HG03159 (cell line): ENCODE data around the gene OSBPL5.

Experiments
- ATAC-seq: cut with Tn5 transposase; IDR thresholded peaks from one replicate; pipeline ENCODE4 v1.9.1; 2021; ENCODE audit warnings: mild to moderate bottlenecking, moderate library complexity; ENCODE audit not compliant: unreplicated experiment

Gene OSBPL5

DNA sequence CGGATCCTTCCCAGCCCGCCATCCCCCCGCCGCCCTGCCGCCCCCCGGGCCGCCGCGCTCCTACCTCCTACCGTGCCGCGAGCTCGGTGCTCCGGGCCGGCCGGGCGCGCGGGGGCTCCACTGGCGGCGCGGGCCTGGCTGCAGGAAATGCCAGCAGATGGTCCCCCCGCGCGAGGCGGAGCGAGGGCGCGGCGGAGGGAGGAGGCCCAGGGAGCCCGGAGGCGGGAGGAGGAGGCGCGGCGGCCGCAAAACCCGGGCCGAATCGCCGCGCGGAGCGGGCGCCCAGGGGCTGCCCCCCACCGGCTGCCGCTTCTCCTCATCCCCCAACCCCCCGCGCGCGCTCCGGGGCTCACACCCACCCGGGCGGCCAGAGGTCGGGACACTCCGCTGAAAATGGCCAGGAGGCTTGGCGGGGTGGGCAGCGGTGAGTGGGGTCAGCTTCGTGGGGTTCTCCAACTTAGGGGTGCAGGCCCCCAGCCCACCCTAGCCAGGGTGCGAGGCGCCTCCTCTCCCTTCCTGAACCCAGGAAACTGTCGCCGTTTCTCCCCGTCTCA is at the start of gene OSBPL5:
Gene OSBPL5, minus strand, starts transcription at position 159 of the 554 bp plus-strand sequence. CDS start 36,162 bp downstream, outside the sequence.
- ATAC-seq = no peak

GRCh38 chr11:3214420-3214699 is 49.2 kb upstream of the OSBPL5 start:
- ATAC-seq = no peak

DNA sequence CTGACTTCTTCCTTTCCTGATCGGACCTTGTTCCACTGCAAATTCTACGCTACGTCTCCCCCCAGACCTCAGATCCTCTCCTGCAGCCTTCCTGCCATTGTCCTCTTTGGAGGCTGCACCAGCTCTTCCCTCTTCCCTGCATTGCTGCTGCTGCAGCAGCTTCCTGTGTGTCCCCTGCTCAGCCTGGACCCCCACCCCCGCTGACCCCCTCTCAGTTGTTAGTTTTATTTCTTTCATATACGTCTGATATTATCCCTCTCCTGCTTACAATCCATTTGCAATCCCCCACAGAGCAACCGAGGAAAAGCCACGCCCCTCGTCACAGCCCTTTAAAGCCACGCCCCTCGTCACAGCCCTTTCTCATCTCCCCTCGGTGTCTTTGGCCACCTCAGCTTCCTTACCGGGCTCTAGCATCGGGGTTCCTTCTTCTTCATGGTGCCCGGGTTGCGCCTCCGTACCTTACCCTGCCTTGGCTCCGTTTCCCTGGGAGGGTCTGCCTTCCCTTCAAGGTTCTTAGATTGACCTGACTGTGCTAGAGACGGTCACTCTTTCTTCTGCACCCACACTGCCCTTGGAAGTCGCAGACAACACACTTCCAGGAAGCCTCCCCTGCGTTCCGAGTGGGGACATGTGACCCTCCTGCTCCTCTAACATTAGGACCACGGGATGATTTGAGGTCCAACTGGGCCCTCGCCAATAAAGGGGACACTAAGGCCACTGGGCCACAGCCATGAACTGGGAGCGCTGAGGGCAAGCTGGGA is 48.7 kb upstream of the OSBPL5 start:
- no peak for ATAC-seq

GRCh38 chr11:3208272-3208671 is 43.2 kb upstream of the OSBPL5 start:
- ATAC-seq = no peak

- ATAC-seq = no peak
These were observed 42.5 kb upstream of the OSBPL5 start for GRCh38 chr11:3207526-3208189.

DNA sequence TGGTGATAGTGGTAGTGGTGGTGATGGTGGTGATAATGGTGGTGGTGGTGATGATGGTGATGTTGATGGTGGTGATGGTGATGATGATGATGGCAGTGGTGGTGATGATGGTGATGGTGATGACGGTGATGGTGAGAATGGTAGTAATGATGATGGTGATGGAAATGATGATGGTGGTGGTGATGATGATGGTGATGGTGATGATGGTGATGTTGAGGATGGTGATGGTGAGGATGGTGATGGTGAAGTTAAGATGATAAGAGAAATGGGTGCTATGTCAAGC is 41.8 kb upstream of the OSBPL5 start:
- no peak for ATAC-seq

GRCh38 chr11:3206156-3206921 is 41.2 kb upstream of the OSBPL5 start:
- ATAC-seq = no peak

- no peak for ATAC-seq
These were observed 40.4 kb upstream of the OSBPL5 start for GRCh38 chr11:3205261-3206155.

GRCh38 chr11:3204141-3205015 is 39.3 kb upstream of the OSBPL5 start:
- no peak for ATAC-seq

GRCh38 chr11:3203221-3204043 is 38.3 kb upstream of the OSBPL5 start:
- ATAC-seq = no peak

DNA sequence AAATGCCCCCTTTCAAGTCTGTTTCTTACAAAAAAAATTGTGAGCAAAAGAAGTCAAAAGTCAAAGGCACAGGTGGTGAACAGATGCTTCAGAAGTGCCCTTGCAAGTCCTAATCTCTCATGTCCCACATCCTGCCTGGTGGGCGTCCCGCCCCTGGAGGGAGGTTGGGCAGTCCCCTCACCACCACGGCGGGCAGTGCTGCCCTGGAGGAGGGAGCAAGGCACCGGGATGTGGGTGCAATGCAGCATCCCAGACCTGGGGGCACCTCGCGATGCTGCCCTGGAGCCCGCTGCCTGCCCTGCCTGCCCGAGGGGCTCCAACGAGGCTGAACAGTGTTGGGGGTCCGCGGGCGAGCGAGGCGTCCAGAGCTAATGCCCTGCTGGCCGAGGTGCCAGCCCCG is 37.6 kb upstream of the OSBPL5 start:
- ATAC-seq = no peak

- no peak for ATAC-seq
These were observed 37.2 kb upstream of the OSBPL5 start for GRCh38 chr11:3202305-3202704.

DNA sequence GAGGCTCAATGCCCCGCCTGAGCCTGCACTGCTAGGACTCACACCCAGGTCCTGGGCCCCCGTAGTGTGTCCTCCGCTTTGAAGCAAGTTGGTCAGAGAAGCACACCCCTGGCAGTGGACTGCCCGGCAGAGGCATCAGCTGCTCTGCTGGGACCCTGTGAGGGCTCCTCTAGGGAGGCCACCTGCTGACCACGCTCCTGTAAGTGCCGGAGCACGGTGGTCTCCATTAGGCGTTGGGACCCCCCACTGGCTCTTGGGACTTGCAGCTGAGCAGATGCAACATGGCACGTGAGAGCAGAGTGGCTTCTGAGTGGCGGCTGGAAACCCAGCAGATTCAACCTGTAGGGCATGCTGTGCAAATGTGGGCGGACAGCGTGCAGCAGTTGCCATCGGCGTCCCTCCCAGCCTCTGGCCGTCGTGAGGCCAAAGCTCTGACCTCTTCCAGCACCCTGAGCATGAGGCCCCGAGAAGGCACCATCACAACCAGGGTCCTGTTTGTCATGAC is 36.6 kb upstream of the OSBPL5 start:
- no peak for ATAC-seq

DNA sequence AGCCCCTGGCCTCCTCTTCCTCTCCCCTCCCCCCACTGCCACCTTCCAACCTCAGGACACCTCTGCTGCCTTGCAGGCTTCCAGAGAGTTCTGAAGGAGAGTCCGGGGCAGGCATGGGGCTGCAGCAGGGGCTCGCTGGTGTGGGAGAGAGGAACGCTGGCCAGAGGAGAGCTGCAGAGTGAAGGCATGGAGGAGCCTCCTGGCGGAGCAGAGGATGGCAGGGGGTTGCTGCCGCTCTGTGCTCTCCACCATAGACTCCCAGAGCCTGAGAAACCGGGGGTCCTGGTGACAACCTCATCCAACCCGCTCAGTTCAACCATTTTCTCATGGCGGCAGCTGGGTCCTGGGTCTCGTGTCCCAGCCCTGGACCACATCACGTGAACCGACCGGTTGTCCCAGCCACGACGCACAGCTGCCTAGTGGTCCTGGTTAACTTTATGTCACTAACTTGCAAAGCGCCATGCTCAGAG is 36.0 kb upstream of the OSBPL5 start:
- no peak for ATAC-seq

- ATAC-seq = no peak
These were observed 35.4 kb upstream of the OSBPL5 start for GRCh38 chr11:3200388-3201111.

DNA sequence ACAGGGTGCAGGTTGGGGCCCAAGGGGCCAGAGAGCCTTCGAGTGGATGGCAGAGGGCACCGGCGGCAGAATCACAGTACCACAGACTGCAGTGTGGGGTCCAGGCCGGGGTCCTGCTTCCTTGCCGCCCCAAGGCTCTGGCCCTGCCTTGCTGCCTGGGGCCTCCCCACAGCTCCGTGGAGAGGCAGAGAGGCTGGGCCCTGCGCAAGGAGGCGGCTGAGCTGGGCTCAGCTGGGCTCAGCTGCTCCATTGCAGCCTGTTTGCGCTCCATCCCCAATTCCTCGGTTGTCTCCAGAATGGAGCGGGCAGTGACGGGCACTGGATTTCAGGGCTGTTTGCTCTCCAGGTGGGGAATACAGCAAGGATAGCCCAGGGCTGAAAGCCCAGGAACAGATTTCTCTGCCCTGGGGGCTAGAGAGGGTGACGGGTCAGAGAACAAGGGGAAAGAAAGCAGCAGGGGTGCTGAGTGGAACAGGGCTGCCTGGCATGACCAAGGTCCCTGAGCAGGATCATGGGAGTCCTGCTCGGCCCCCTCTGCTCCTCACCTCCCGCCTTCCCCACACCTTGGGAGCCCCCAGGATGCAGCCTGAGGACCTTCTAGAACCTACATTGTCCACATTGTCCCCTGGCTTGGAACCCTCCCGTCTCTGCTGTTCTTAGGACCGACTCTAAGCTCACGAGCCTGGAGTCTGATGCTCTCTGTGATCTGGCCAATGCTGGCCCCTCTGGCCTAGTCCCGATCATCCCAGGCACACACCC is 34.6 kb upstream of the OSBPL5 start:
- no peak for ATAC-seq

DNA sequence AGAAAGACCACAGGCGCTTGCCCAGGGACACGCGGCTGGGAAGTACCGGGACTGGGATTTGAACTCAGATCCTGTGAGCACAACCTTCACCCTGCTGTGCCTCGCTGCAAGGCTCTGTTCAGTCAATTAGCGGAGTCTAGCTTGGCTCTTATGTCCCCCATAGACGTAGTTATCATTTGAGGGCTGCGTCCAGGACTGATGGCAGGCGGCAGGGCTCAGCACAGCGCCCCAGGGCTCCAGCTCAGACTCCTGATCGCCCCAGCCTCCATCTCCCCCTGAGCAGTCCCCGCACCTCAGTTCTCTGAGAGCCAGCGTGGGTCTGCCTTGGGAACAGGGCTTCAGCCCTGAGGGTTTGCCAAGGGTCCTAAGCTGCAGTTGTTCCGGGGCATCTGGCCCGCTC is 33.7 kb upstream of the OSBPL5 start:
- no peak for ATAC-seq
